ENCODE measurements around the gene MAJIN.

Gene MAJIN

GRCh38 chr11:64931290-64931689 lies 40.6 kb downstream of the MAJIN start:
- no peak for DNase-seq

DNA sequence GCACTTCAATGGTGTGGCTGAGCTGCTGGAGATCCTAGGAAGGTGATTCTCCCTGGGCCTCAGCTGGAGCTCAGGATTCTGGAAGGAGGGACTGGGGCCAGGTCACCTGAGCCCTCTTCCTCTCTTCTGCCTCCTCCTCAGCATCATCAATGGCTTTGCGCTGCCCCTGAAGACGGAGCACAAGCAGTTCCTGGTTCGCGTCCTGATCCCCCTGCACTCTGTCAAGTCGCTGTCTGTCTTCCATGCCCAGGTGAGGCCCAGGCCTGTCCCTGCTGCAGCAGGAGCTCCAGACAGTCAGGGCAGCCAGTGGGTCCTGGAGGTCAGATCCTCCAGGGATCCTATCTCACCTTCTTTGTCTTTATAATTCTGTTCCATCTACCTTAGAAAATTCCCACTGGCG lies 41.6 kb downstream of the MAJIN start:
- no peak for DNase-seq

DNA sequence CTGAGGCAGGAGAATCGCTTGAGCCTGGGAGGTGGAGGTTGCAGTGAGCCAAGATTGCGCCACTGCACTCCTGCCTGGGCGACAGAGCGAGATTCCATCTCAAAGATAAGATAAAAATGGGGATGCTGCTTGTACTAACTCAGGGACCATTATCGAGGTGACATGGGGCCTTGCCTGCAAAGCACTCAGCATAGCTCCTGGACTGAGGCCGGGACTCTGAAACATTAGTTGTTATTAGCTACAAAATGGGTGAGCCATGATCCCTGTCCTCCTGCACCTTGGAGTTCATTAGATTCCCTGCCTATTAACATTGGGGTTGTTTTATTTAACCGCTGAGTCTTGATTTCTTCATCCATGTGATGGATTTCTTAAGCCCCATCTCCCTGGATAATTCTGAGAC lies 42.3 kb downstream of the MAJIN start:
- no peak for DNase-seq

- no peak for DNase-seq
Measured at GRCh38 chr11:64928957-64929356, 43.0 kb downstream of the MAJIN start.

DNA sequence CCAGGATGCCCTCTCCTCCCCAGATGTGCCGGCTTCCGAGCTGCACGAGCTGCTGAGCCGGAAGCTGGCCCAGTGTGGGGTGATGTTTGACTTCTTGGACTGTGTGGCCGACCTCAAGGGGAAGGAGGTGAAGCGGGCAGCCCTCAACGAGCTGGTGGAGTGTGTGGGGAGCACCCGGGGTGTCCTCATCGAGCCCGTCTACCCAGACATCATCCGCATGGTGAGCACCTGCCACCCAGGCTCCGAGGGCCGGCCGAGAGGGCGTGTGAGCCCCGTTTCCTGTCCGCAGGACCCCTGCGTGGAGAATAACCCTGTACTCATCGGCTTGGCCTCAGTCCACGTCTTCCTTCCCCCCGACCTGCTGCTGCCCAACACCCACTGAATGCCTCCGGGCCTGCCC lies 45.2 kb downstream of the MAJIN start:
- no peak for DNase-seq

DNA sequence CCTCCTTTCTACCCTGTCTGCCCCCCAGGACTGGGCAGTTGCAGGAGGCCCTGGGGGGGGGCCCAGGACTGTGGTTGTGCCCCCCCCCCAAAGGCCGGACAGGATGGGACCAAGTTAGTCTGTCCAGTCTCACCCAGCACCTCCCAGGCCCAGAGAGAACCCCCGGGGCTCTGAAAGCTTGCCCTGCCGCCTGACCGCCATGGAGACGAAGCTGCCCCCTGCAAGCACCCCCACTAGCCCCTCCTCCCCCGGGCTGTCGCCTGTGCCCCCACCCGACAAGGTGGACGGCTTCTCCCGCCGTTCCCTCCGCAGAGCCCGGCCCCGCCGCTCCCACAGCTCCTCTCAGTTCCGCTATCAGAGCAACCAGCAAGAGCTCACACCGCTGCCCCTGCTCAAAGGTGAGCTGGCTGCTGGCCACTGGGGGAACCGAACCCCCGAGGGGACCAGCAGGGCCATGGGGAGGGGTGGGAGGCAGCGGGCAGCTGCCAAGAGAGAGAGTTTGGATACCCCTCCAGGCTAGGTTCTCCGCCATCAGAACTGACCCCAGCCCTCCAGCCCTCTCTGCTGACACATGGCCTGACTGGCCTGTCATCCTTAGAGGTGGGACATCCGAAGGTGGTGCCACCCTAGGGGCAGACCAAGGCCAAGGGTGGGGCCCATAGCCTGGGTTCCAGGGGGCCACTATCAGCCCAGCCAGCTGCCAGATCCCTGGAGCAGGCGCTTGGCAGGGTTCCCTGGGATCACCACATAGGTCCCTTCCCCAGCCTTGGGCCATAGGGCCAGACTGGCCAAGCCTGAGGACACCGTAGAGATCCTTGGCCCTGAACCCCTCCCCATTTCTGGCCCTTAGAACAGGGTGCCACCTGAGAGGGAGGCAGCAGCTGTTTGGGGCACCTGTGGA lies 46.1 kb downstream of the MAJIN start:
- no peak for DNase-seq

DNA sequence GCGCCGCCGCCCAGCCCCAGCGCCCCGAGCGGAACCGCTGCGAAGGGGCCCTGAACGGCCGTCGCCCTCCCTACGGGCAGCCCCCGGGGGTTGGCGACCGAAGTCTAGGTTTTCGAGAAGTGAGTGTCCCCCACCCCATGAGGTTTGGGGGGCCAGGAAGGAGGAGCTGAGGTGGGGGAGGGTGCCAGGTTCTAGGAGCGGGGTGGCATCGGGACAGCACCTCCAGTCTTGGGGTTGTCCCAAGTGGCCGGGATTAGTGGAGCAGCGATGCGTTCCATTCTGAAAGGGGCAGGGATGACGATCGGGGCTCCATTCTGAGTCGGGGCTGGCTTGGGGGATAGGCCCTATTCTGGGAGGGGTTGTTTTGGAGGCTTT lies 47.0 kb downstream of the MAJIN start:
- DNase-seq: no peak

DNA sequence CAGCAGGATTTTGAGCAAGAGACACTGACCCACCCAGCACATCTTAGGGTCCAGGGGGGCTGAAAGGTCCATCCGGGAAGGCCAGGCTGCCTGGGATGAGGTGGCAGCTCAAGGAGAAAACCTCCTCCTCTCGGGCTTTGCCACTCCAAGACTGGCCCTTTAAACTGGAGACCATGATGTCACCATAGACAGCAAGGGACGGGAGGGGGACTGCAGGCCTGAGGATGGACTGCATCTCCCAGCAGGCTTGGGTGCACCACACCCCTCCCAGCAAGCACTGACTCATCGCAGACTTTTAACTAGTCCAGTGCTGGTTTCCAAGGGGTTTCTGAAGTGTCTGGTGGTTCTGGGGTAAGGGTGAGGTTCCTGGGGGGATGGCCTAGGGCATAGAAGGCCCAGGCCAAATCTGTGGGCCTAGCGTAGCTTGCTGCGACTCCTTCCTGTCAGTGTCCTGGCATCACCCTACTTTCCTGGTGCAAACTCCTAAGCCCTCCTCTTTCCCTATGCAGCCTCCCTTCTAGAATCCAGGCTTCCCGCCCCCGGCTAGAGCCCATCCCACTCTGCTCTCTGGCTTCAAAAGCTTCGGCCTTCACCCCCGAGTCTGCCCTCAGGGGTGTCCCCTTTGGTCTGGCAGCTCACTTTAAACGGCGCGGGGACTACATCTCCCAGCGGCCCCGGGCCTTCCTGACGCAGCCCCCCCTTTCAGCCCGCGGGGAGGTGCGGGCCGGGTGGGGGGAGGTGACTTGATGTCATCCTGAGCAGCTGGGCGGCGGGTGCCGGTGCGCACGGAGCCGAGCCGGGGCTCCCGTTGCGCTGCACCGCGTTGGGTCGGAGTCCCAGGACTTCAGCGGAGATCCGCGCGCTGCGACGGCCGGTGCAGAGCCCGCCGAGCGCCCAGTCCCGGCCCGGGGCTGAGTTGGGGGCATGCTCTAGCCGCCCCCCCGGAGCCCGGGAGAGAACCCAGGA lies 47.7 kb downstream of the MAJIN start, which contains the start of gene PPP2R5B:
PPP2R5B (plus strand) TSS at position 746 of the 966 bp plus-strand sequence. CDS start 1,046 bp downstream, outside the sequence.
- DNase-seq: peak; percentile 94

- no peak for DNase-seq
Measured at GRCh38 chr11:64923151-64923661, 48.7 kb downstream of the MAJIN start.

DNA sequence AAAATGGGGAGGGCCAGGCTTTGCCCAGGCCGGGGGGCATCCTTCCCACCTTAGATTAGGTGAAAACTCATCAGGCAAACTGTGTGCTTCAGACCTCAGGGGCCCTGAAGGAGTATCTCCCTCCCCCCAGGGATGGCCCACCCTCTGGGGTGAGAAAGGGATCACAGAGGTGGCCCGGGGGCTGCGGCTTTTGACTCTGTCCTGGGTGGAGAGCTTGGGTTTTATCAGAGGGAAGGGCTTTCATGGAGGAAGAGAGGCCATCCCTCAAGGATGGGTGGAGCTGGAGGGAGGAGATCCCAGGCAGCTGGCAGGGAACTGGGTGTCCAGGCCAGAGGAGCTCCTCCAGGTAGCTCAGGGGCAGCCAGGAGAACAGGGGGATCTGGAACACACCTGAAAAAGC lies 50.5 kb downstream of the MAJIN start:
- no peak for DNase-seq

- DNase-seq: no peak
Measured at GRCh38 chr11:64920124-64920523, 51.8 kb downstream of the MAJIN start.

DNA sequence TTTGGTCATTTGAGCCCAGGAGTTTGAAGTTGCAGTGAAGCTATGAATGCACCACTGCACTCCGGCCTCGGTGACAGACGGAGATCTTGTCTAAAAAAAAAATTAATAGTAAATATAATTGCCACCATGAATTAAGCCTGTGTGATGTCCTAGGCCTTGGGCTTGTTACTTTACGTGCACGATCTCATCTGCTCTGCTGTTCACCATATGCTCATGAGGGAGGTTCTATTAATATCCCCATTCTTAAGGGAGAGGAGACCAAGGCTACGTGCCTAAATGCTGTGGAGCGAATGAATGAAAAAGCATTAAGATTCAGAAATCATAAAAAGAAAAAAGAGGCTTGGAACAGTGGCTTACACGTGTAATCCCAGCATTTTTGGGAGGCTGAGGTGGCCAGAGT lies 52.3 kb downstream of the MAJIN start:
- no peak for DNase-seq

- DNase-seq: peak; percentile 66
Measured at GRCh38 chr11:64918017-64918416, 53.9 kb downstream of the MAJIN start.

DNA sequence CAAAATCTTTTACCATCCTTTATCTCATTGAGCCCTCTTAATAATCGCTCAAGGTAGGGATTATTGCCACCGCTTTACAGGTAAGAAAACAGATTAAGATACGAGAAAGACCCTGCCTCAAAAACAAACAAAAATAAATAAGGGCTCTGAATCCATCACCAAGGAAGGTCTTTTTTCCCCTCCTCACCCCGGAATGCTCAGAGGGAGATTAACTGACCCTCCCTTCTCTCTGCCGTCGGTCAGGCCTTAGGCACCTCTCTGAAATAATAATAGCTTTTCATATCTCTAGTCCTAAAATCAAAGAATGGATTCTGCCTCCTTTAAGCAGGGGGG lies 54.3 kb downstream of the MAJIN start:
- no peak for DNase-seq

DNA sequence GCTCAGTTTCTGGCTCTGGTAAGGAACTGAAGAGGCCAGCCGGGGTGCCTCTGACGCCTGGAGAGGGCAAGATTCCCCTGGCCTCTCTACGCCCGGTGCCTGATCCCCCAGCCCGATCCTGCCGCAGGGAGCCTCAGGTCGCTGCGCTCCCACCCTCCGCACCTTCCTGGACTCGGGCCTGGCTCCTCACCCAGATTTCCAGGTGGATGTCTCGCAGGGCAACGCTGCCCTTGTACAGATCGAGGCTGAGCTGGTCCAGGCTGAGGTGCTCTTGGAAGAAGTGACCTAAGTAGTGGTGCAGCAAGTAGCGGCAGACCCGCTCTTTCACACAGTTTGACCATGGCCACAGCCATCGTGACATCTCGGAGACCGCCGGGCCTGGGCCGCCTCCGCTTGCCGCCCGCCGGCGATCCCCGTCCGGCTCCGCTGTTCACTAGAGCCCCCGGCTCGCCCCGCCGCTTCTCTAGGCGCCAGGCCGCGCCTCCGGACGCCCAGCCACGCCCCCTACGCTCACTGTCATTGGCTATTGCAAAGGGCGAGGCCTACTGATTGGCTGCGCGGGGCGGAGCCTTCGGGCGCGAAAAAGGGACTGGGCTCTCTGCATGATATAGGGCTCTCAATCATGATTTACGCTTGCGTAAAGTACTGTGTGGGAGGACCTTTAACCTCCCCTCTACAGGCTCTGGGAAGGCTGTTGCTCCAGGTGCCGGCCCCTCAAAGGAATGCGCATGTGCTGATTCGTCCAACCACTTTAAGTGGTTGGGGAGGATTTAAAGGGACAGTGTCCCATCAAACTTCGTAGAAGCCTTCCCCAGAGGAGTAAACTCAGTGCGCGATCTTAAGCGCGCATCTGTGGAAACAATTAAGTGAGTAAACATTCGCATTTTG lies 54.9 kb downstream of the MAJIN start, which contains the start of gene ATG2A:
ATG2A (minus strand) TSS at position 435 of the 888 bp plus-strand sequence; CDS start at position 361, 74 bp downstream.
- DNase-seq: peak; percentile 100

- DNase-seq: peak; percentile 12
Measured at GRCh38 chr11:64916040-64916774, 55.7 kb downstream of the MAJIN start.

- DNase-seq: no peak
Measured at GRCh38 chr11:64915376-64915887, 56.5 kb downstream of the MAJIN start.

- DNase-seq: no peak
Measured at GRCh38 chr11:64914123-64914522, 57.8 kb downstream of the MAJIN start.

GRCh38 chr11:64913171-64913727 lies 58.7 kb downstream of the MAJIN start:
- DNase-seq: no peak

- no peak for DNase-seq
Measured at GRCh38 chr11:64911689-64912088, 60.2 kb downstream of the MAJIN start.

GRCh38 chr11:64911142-64911541 lies 60.8 kb downstream of the MAJIN start:
- no peak for DNase-seq

Measured in fibroblast of upper back skin (primary cell).